ENCODE measurements around the gene MT1B. TPM values are rescaled to one million over a fixed set of nuclear protein-coding genes. Genes with fewer than 3 reads are reported as not detected.

The MT1B gene
- total RNA-seq (not detected), polyA plus RNA-seq (not detected)

GRCh38 chr16:56651586-56651985 lies at the start of gene MT1B:
Gene MT1B, plus strand, starts transcription at chr16:56651886. Its CDS starts 68 bp downstream, at chr16:56651954.
- Histone ChIP-seq H3K27me3 (ENCODE audit: insufficient read depth, low read length, poor library complexity, severe bottlenecking) (no peaks in the 10 kb centered on the region), H3K4me1 (ENCODE audit: insufficient read depth, low read length) (no peaks in the 10 kb centered on the region), H3K4me3 (ENCODE audit: low read length) (no peak within 1 kb of the TSS), H3K27ac (ENCODE audit: low read depth, low read length) (no peak within 1 kb of the TSS), H3K36me3 (ENCODE audit: insufficient read depth, low read length) (no peaks in the 10 kb centered on the region), H3K9me3 (ENCODE audit: low read length) (no peaks in the 10 kb centered on the region)
- ChIA-PET POLR2A (no interaction called here), CTCF (no interaction called here)
- Mint-ChIP-seq H3K27ac (no peak within 1 kb of the TSS), H3K4me1 (peaks cover 0 to under 1% (median 0%) of the 10 kb centered on the region in 3 donors), H3K4me3 (no peak within 1 kb of the TSS), H3K36me3 (no peaks in the 10 kb centered on the region), H3K27me3 (peaks cover 11 to 37% of the 10 kb centered on the region in 2 donors), H3K9me3 (no peaks in the 10 kb centered on the region)
- DNase-seq, result no peak

DNA sequence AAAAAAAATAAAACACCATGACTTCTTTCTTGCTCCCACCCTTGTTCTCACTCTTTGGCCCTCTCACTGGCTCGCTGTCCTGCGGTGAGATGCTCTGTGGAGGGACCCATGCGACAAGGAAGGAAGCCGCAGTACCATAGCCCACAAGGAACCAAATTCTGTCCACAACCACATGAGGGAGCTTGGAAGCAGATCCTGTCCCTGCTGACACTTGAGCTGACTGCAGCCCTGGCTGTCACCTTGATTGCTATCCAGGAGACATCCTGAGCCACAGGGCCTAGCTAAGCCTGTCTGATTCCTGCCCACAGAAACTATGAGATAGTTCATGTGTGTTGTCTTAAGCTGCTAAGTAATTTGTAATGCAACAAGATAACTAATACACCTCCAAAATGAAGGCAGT lies 48.1 kb upstream of the MT1B start:
- CTCF ChIA-PET, result interaction anchor here (0.7 to 6.5 kb wide), 4 partner anchors 12 to 98 kb away, joined by 3 to 29 read pairs (median 3); no protein-coding TSS in a partner anchor
- Mint-ChIP-seq H3K27me3 (peaks cover 7 to 10% of the 10 kb centered on the region in 2 donors), H3K4me1 (peaks cover 19 to 27% (median 23%) of the 10 kb centered on the region in 3 donors), H3K36me3 (peaks cover 0 to 2% (median 0%) of the 10 kb centered on the region in 3 donors), H3K27ac (no peak overlapping the region), H3K9me3 (no peaks in the 10 kb centered on the region), H3K4me3 (peak overlapping the region in 1 of 7 donors; percentile 27)
- no peak for DNase-seq
- POLR2A ChIA-PET, result interaction anchor here (0.9 to 1.9 kb wide), 2 partner anchors 79 to 98 kb away, joined by 4 to 6 read pairs; no protein-coding TSS in a partner anchor
- Histone ChIP-seq H3K36me3 (ENCODE audit: insufficient read depth, low read length) (no peaks in the 10 kb centered on the region), H3K27me3 (ENCODE audit: insufficient read depth, low read length, poor library complexity, severe bottlenecking) (no peaks in the 10 kb centered on the region), H3K27ac (ENCODE audit: low read depth, low read length) (no peak overlapping the region), H3K4me3 (ENCODE audit: low read length) (no peak overlapping the region), H3K9me3 (ENCODE audit: low read length) (no peaks in the 10 kb centered on the region), H3K4me1 (ENCODE audit: insufficient read depth, low read length) (peaks cover 15% of the 10 kb centered on the region)

DNA sequence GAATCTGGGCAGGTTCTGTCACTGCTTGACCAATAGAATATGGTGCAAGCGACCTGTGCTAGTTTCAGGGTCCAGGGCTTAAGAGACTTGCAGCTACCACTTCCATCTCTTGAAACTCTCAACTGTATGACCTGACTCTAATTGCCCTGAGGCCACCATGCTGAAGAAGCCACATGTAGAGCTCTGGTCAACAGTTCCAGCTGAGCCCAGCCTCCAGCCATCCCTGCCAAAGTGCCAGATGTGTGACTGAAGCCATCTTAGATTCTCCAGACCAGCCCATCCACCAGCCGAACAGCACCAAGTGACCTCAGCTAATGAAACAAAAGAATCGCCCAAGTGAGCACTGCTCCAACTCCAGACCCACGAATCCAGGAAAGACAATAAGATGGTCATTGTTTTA lies 46.7 kb upstream of the MT1B start:
- no peak for DNase-seq
- peaks cover 0 to 8% (median 0%) of the 10 kb centered on the region in 3 donors for H3K36me3 Mint-ChIP-seq
- no peaks in the 10 kb centered on the region for H3K9me3 Mint-ChIP-seq
- Histone ChIP-seq H3K36me3 (ENCODE audit: insufficient read depth, low read length) (no peaks in the 10 kb centered on the region), H3K9me3 (ENCODE audit: low read length) (no peaks in the 10 kb centered on the region), H3K4me3 (ENCODE audit: low read length) (no peak overlapping the region), H3K4me1 (ENCODE audit: insufficient read depth, low read length) (peaks cover 23% of the 10 kb centered on the region), H3K27me3 (ENCODE audit: insufficient read depth, low read length, poor library complexity, severe bottlenecking) (no peaks in the 10 kb centered on the region), H3K27ac (ENCODE audit: low read depth, low read length) (no peak overlapping the region)
- H3K4me1 Mint-ChIP-seq, result peaks cover 31 to 39% (median 35%) of the 10 kb centered on the region in 3 donors
- H3K27me3 Mint-ChIP-seq, result peaks cover 3 to 10% of the 10 kb centered on the region in 2 donors
- H3K4me3 Mint-ChIP-seq, result peak overlapping the region in 1 of 7 donors; percentile 24
- ChIA-PET CTCF (interaction anchor here (1.1 to 6.5 kb wide), 4 partner anchors 20 to 97 kb away, joined by 4 to 29 read pairs (median 8); partner anchors contain the start of gene MT1E), POLR2A (interaction anchor here (0.7 kb wide), 1 partner anchor 104 kb away, joined by 3 read pairs; no protein-coding TSS in a partner anchor)
- peak overlapping the region in 4 of 8 donors; percentile 19 to 72 (median 67) for H3K27ac Mint-ChIP-seq

DNA sequence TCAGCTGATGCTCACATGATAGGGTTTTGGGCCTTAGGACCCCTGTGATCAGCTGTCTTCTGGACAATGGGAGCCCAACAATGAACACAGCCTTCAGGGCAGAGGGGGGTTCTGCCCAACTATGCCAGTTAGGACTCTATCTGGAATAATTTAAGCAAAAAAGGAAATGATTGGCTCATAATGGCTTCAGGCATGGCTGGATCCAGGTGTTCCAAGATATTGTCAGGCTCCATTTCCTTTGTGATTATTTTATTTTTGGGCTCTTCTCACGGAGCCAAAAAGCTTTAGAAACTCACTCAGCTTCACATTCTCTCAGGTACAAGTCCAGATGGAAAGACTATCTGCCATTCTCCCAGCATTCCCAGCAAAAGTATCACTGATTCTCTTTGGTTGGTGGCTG lies 46.2 kb upstream of the MT1B start:
- Histone ChIP-seq H3K27ac (ENCODE audit: low read depth, low read length) (no peak overlapping the region), H3K36me3 (ENCODE audit: insufficient read depth, low read length) (no peaks in the 10 kb centered on the region), H3K4me1 (ENCODE audit: insufficient read depth, low read length) (peaks cover 28% of the 10 kb centered on the region), H3K4me3 (ENCODE audit: low read length) (no peak overlapping the region), H3K9me3 (ENCODE audit: low read length) (no peaks in the 10 kb centered on the region), H3K27me3 (ENCODE audit: insufficient read depth, low read length, poor library complexity, severe bottlenecking) (no peaks in the 10 kb centered on the region)
- H3K4me1 Mint-ChIP-seq, result peaks cover 35 to 41% (median 36%) of the 10 kb centered on the region in 3 donors
- CTCF ChIA-PET, result interaction anchor here (1.1 to 6.5 kb wide), 4 partner anchors 20 to 96 kb away, joined by 4 to 29 read pairs (median 8); partner anchors contain the start of gene MT1E
- peak overlapping the region in 5 of 8 donors; percentile 29 to 98 (median 93) for H3K27ac Mint-ChIP-seq
- POLR2A ChIA-PET, result interaction anchor here (0.7 kb wide), 1 partner anchor 103 kb away, joined by 3 read pairs; no protein-coding TSS in a partner anchor
- peaks cover 0 to 8% (median 0%) of the 10 kb centered on the region in 3 donors for H3K36me3 Mint-ChIP-seq
- DNase-seq, result no peak
- H3K27me3 Mint-ChIP-seq, result peaks cover 3 to 5% of the 10 kb centered on the region in 2 donors
- no peaks in the 10 kb centered on the region for H3K9me3 Mint-ChIP-seq
- peak overlapping the region in 1 of 7 donors; percentile 43 for H3K4me3 Mint-ChIP-seq

DNA sequence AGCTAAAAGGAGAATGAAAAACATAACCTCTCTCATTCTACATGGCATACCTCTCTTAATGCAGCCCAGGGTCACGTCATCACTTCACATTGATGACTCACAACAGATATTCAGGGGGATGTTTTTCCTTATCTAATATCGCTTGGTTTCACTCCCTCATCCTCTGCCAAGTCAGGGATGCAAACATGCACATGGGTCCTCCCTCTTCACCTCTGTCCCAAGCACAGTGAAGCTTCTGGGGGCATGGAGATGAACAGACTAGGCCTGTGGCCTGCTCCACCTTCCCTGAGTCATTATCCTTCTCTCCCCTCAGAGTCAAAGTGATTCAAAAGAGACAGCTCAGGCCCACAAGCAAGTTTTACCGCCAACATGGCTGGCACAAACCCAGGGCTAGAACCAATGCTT lies 45.6 kb upstream of the MT1B start:
- Mint-ChIP-seq H3K27ac (peak overlapping the region in 7 of 8 donors; percentile 7 to 98 (median 92)), H3K36me3 (peaks cover 0 to 8% (median 0%) of the 10 kb centered on the region in 3 donors), H3K9me3 (no peaks in the 10 kb centered on the region), H3K27me3 (peaks cover 2% of the 10 kb centered on the region in 2 donors), H3K4me1 (peaks cover 40 to 44% (median 40%) of the 10 kb centered on the region in 3 donors), H3K4me3 (peak overlapping the region in 3 of 7 donors; percentile 43 to 81 (median 59))
- no peaks in the 10 kb centered on the region for H3K36me3 ChIP-seq (ENCODE audit: insufficient read depth, low read length)
- H3K27me3 ChIP-seq (ENCODE audit: insufficient read depth, low read length, poor library complexity, severe bottlenecking), result no peaks in the 10 kb centered on the region
- no peak for DNase-seq
- POLR2A ChIA-PET, result no interaction called here
- no peak overlapping the region for H3K4me3 ChIP-seq (ENCODE audit: low read length)
- H3K9me3 ChIP-seq (ENCODE audit: low read length), result no peaks in the 10 kb centered on the region
- no peak overlapping the region for H3K27ac ChIP-seq (ENCODE audit: low read depth, low read length)
- CTCF ChIA-PET, result interaction anchor here (1.6 to 6.5 kb wide), 4 partner anchors 19 to 96 kb away, joined by 4 to 29 read pairs (median 8); partner anchors contain the start of gene MT1E
- peaks cover 34% of the 10 kb centered on the region for H3K4me1 ChIP-seq (ENCODE audit: insufficient read depth, low read length)

DNA sequence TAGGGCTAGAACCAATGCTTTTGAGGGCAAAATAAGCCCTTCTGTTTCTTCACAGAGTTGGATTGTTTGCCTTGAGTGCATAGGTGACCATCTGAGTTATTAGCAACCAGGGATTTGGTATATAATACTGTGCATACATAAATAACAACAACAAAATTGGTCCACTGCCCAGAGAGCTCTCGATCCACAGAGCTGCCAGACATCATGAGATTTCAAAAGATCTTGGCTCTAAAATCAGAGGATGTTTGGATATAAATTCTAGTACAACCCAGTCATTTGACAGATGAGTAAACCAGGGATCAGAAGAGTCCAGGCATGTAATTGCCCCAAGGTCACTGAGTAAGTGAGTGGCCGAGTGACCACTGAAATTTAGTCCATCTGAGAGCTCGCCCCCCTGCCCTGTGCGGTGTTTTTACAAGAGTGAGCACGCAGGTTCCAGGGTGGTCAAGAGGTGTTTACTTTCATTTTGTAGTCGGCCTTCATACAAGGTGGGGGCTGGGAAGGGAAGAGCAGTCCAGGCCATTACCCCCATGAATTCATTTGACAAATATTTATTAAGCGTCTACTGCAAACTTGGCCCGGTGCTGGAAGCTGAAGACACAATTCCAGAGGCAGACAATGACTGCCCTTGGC lies 45.1 kb upstream of the MT1B start:
- H3K27me3 ChIP-seq (ENCODE audit: insufficient read depth, low read length, poor library complexity, severe bottlenecking), result no peaks in the 10 kb centered on the region
- POLR2A ChIA-PET, result interaction anchor here (1.8 kb wide), 1 partner anchor 76 kb away, joined by 6 read pairs; the partner anchor contains the start of gene MT1X
- DNase-seq, result no peak
- CTCF ChIA-PET, result interaction anchor here (1.6 to 6.5 kb wide), 3 partner anchors 19 to 95 kb away, joined by 4 to 29 read pairs (median 10); partner anchors contain the start of gene MT1E
- H3K4me3 ChIP-seq (ENCODE audit: low read length), result no peak overlapping the region
- H3K36me3 ChIP-seq (ENCODE audit: insufficient read depth, low read length), result no peaks in the 10 kb centered on the region
- peaks cover 39% of the 10 kb centered on the region for H3K4me1 ChIP-seq (ENCODE audit: insufficient read depth, low read length)
- Mint-ChIP-seq H3K27ac (peak overlapping the region; percentile 85 to 98 (median 92)), H3K9me3 (no peaks in the 10 kb centered on the region), H3K4me3 (peak overlapping the region; percentile 49 to 98 (median 81)), H3K36me3 (peaks cover 0 to 8% (median 0%) of the 10 kb centered on the region in 3 donors), H3K4me1 (peaks cover 46 to 50% (median 46%) of the 10 kb centered on the region in 3 donors), H3K27me3 (peaks cover 0 to 2% of the 10 kb centered on the region in 2 donors)
- H3K9me3 ChIP-seq (ENCODE audit: low read length), result no peaks in the 10 kb centered on the region
- no peak overlapping the region for H3K27ac ChIP-seq (ENCODE audit: low read depth, low read length)

DNA sequence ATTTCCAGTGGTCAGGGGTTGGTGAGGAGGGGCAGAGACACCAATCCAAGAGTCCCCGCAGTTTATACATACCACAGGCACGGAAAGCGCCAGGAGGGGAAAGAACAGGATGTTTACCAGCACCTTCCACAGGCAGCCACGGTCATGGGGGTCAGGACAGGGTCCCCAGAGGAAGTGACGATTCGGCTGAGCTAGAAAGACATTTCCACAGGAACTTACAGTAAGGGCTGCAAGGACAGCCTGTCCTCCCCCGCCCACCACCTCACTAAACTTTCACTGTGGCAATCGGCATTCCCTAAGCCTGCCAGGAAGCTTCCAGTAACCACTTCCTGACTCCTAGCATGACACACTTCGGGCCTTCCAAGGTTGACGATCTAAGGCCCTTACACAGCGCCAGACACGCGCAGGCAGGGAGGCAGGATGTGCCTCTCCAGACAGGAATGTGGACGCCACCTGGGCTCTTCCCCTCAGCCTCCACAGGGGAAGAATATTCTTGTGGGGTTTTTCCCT lies 44.5 kb upstream of the MT1B start:
- ChIA-PET POLR2A (interaction anchor here (1.8 kb wide), 1 partner anchor 75 kb away, joined by 6 read pairs; the partner anchor contains the start of gene MT1X), CTCF (interaction anchor here (1.6 to 6.5 kb wide), 5 partner anchors 18 to 94 kb away, joined by 4 to 29 read pairs (median 6); partner anchors contain the start of gene MT1E)
- Mint-ChIP-seq H3K36me3 (peaks cover 0 to 8% (median 0%) of the 10 kb centered on the region in 3 donors), H3K4me3 (peak overlapping the region; percentile 49 to 98 (median 89)), H3K9me3 (no peaks in the 10 kb centered on the region), H3K4me1 (peaks cover 46 to 51% (median 48%) of the 10 kb centered on the region in 3 donors), H3K27ac (peak overlapping the region; percentile 85 to 98 (median 92)), H3K27me3 (peaks cover 0 to 2% of the 10 kb centered on the region in 2 donors)
- H3K4me3 ChIP-seq (ENCODE audit: low read length), result no peak overlapping the region
- peaks cover 39% of the 10 kb centered on the region for H3K4me1 ChIP-seq (ENCODE audit: insufficient read depth, low read length)
- H3K27ac ChIP-seq (ENCODE audit: low read depth, low read length), result no peak overlapping the region
- no peaks in the 10 kb centered on the region for H3K27me3 ChIP-seq (ENCODE audit: insufficient read depth, low read length, poor library complexity, severe bottlenecking)
- H3K9me3 ChIP-seq (ENCODE audit: low read length), result no peaks in the 10 kb centered on the region
- DNase-seq, result peak in 3 of 5 donors; percentile 32 to 51 (median 36)
- H3K36me3 ChIP-seq (ENCODE audit: insufficient read depth, low read length), result no peaks in the 10 kb centered on the region
